Ectodermal cell (in vitro differentiated cells): ENCODE data around the gene SMARCC1.

ENCODE experiments used
- H3K27ac ChIP-seq: 2 replicates; pipeline ENCODE4 v1.7.0; 2013; ENCODE audit warnings: mild to moderate bottlenecking, low read depth, low read length; ENCODE audit not compliant: insufficient read depth, poor library complexity, severe bottlenecking
- H3K27me3 ChIP-seq: 2 replicates; pipeline ENCODE4 v1.7.0; 2013; ENCODE audit warnings: mild to moderate bottlenecking, low read length; ENCODE audit not compliant: insufficient read depth, control insufficient read depth, poor library complexity, severe bottlenecking
- H3K36me3 ChIP-seq: one replicate; pipeline ENCODE4 v1.7.0; 2013; ENCODE audit warnings: low read length; ENCODE audit not compliant: control insufficient read depth, insufficient read depth
- H3K4me1 ChIP-seq: one replicate; pipeline ENCODE4 v1.7.0; 2013; ENCODE audit warnings: low read length; ENCODE audit not compliant: control insufficient read depth, insufficient read depth
- H3K4me3 ChIP-seq: 2 replicates; pipeline ENCODE4 v1.7.0; 2013; ENCODE audit warnings: low read depth, low read length, control low read depth; ENCODE audit not compliant: insufficient read depth
- H3K9me3 ChIP-seq: 2 replicates; pipeline ENCODE4 v1.7.0; 2013; ENCODE audit warnings: mild to moderate bottlenecking, low read length, moderate library complexity; ENCODE audit not compliant: control insufficient read depth
- WGBS, 2 experiments: methylation state at CpG; one replicate each; pipeline ENCODE4 v1.1.7; 2013; ENCODE audit warnings: missing lambda C conversion rate in 2 of 2; 5-methylcytosine and 5-hydroxymethylcytosine counted together

The SMARCC1 gene

DNA sequence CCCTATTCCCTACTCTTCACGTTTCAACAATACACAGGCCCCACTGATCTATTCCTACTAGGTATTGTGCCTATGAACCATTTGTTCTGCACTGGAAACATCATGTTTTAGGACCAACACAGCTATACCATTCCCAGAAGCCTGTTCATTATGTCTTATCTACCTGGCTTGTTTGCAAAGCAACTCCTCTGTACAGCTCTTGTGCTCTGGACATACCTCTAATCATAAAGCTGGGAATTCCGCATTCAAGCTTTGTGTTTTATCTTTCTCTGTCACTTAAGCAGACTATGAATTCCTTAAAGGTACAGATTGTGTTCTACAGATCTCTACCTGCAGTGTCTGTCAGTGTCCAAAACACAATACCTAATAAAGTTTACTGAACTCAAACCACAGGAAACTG lies 115.6 kb downstream of the SMARCC1 start:
- Histone ChIP-seq H3K27me3 (no peaks in the 10 kb centered on the region), H3K4me1 (no peaks in the 10 kb centered on the region), H3K36me3 (peaks cover 56% of the 10 kb centered on the region), H3K9me3 (no peaks in the 10 kb centered on the region), H3K27ac (no peak overlapping the region), H3K4me3 (no peak overlapping the region)
- WGBS, 2 experiments = 94 to 95% methylated on average over 2 of the region's 2 CpGs

DNA sequence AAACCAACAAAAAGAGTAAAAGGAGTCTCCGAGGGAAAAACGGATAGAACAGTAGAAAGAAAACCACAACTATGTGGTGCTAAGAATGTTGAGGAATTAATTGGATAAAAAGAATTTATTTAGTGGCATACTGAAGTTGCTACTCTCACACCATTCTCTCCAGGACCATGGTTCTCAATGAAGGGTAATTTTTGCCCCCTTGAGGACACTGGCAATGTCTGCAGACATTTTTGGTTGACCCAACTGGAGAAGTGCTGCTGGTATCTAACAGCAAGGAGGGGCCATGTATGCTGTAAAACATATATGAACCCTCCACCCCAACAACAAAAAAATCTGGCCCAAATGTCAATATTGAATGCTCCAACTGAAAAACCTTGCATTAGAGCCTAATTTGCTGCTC lies 117.2 kb downstream of the SMARCC1 start:
- H3K9me3 ChIP-seq = no peaks in the 10 kb centered on the region
- no peak overlapping the region for H3K27ac ChIP-seq
- no peaks in the 10 kb centered on the region for H3K27me3 ChIP-seq
- no peaks in the 10 kb centered on the region for H3K4me1 ChIP-seq
- H3K36me3 ChIP-seq = peaks cover 53% of the 10 kb centered on the region
- WGBS, 2 experiments = 95 to 100% methylated on average over 2 of the region's 2 CpGs
- H3K4me3 ChIP-seq = no peak overlapping the region

DNA sequence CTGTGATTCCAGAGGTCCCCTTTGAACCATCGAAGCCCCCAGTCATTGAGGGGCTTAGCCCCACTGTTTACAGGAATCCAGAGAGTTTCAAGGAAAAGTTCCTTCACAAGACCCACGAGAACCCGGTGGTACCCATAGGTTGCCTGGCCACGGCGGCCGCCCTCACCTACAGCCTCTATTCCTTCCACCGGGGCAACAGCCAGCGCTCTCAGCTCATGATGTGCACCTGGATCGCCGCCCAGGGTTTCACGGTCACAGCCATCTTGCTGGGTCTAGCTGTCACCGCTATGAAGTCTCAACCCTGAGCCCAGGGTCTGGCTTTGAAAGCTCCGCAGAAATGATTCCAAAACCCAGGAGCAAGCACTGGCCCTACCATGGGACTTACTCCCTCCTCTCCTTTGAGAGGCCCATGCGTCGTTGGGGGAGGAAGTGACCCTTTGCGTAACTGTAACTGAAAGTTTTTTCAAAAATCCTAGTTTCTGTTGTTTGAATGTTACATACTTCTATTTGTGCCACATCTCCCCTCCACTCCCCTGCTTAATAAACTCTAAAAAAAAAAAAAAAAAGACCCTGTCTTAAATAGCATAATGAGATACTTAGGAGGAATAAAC lies 118.0 kb downstream of the SMARCC1 start:
- Histone ChIP-seq H3K4me3 (no peak overlapping the region), H3K27me3 (no peaks in the 10 kb centered on the region), H3K9me3 (peaks cover 4% of the 10 kb centered on the region), H3K27ac (no peak overlapping the region), H3K36me3 (peaks cover 51% of the 10 kb centered on the region), H3K4me1 (no peaks in the 10 kb centered on the region)
- 96 to 97% methylated on average over 15 of the region's 16 CpGs for WGBS, 2 experiments

DNA sequence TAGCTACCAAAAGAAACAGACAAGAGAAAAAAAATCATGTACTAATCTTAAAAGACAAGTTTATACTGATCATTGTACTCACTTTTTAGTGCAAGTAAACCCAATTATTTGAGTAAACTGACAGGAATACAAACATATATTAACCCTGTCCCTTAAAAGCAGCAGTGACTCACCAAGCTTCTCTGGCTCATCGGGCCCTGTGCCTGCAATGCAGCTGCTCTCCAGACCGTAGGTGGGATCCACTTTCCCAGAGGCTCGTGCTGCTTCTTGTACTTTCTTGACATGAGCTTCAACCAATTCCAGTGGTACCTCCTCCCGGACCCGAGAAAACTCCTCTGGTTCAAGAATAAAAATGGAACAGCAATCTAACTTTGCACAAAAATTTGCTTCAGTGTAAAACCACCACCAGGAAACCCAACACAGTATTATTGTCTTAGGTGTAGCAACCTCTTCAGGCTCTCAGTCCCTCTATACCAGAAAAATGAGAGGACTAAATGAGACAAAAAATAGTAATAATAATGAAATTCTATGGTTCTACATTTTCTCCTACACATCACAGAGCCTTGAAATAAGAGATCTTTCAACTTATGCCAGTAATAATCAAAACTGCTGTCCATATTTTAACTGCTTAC lies 120.5 kb downstream of the SMARCC1 start:
- WGBS, 2 experiments = 94 to 97% methylated on average over 5 of the region's 5 CpGs
- Histone ChIP-seq H3K27ac (no peak overlapping the region), H3K4me3 (no peak overlapping the region)

DNA sequence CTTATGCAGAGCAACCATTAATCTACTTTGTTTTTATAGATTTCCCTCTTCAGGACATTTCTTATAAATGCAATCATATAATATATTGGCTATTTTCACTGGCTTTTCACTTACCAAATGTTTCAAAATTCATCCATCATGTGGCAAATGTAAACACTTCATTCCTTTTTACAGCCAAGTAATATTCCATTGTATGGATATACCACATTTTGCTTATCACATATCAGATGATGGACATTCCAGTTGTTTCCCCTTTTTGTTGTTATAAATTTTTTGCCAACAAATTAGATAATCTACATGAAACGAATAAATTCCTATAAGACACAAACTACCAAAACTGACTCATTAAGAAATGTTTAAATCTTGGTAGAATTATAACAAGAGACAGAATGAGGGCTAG lies 123.2 kb downstream of the SMARCC1 start:
- no peaks in the 10 kb centered on the region for H3K27me3 ChIP-seq
- H3K4me3 ChIP-seq = no peak overlapping the region
- WGBS, 2 experiments = no CpG with 5 or more reads among the region's 1 CpG
- H3K36me3 ChIP-seq = peaks cover 59% of the 10 kb centered on the region
- peaks cover 8% of the 10 kb centered on the region for H3K9me3 ChIP-seq
- H3K4me1 ChIP-seq = no peaks in the 10 kb centered on the region
- H3K27ac ChIP-seq = no peak overlapping the region

More for the DNA sequence above, 120.5 kb downstream of the SMARCC1 start:
- peaks cover 54% of the 10 kb centered on the region for H3K36me3 ChIP-seq
- H3K9me3 ChIP-seq = peaks cover 8% of the 10 kb centered on the region
- no peaks in the 10 kb centered on the region for H3K4me1 ChIP-seq
- H3K27me3 ChIP-seq = no peaks in the 10 kb centered on the region

DNA sequence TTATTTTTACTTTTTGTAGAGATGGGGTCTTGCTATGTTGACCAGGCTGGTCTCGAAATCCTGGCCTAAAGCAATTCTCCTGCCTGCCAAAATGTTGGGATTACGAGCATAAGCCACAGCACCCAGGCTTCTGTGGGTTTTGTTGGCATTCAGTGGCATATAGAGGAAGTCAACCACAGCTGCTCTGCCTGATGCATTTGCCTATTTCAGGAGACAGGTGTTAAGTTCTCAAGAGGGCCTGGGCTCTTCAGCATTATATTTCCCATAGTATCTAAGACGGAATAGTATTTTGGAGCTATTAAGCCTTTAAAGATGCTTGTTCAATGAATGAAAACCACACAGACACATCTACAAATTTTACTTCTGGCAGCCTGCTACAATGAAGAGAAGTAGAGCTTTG lies 129.6 kb downstream of the SMARCC1 start:
- Histone ChIP-seq H3K9me3 (no peaks in the 10 kb centered on the region), H3K4me3 (no peak overlapping the region), H3K27me3 (no peaks in the 10 kb centered on the region), H3K4me1 (no peaks in the 10 kb centered on the region), H3K36me3 (peaks cover 15% of the 10 kb centered on the region), H3K27ac (no peak overlapping the region)
- 96 to 97% methylated on average over 3 of the region's 3 CpGs for WGBS, 2 experiments

DNA sequence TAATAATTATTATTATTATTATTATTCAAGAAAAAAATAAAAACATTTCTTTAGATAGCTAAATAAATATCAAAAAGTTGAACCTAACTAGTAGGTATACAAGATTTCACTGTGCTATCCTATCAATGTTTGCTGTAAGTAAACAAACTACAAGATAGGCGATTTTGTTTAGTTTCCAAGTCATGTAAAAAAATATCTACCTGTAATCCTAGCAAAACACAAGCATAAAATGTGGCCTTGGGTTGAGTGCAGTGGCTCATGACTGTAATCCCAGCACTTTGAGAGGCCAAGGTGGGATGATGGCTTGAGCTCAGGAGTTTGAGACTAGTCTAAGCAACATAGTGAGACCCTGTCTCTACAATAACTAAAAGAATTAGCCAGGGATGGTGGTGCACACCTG lies 131.4 kb downstream of the SMARCC1 start:
- H3K9me3 ChIP-seq = no peaks in the 10 kb centered on the region
- no peaks in the 10 kb centered on the region for H3K27me3 ChIP-seq
- H3K4me3 ChIP-seq = no peak overlapping the region
- 75 to 100% methylated on average over 1 of the region's 1 CpG for WGBS, 2 experiments
- H3K27ac ChIP-seq = no peak overlapping the region
- H3K36me3 ChIP-seq = peaks cover 19% of the 10 kb centered on the region
- H3K4me1 ChIP-seq = no peaks in the 10 kb centered on the region

DNA sequence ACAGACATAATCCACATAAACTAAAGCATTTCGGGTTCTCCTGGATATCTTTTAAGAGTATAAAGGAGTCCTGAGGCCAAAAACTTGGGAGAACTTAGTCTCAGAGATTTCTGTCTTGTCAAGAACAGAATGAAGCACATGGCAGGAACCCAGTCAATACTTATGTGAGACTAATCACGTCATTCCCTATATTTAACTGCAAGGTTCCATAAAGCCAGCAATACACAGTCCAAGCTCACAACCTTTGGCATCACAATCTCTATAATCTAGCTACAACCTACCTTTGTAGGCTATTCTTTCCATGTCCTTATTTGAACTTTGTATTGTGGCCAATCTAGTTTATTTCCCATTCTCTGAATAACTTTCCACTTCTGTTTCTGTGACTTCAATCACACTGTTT lies 134.1 kb downstream of the SMARCC1 start:
- Histone ChIP-seq H3K9me3 (no peaks in the 10 kb centered on the region), H3K27ac (no peak overlapping the region), H3K27me3 (no peaks in the 10 kb centered on the region), H3K4me3 (no peak overlapping the region), H3K4me1 (no peaks in the 10 kb centered on the region), H3K36me3 (peaks cover 25% of the 10 kb centered on the region)
- WGBS, 2 experiments = 93 to 94% methylated on average over 2 of the region's 2 CpGs

DNA sequence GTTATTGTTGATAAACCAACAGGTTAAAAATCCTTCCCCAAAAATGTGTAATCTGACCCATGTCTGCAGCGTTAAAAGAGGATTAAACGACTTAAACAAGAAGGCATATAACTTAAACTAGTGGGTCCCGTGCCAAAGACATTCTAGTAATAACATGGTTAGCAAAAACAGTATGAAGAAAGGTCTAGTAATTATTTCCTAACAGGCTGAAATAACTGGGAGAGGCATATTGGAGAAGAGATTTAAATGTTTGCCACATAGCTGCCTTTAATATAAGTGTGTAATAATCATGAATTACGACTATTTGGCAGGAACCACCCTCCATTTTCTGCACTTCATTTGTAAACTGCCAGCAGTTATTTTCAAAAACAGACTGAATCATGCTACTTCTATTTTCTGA lies 135.3 kb downstream of the SMARCC1 start:
- Histone ChIP-seq H3K36me3 (peaks cover 31% of the 10 kb centered on the region), H3K4me3 (no peak overlapping the region), H3K27ac (no peak overlapping the region), H3K4me1 (no peaks in the 10 kb centered on the region), H3K9me3 (no peaks in the 10 kb centered on the region), H3K27me3 (no peaks in the 10 kb centered on the region)
- WGBS, 2 experiments = 97 to 98% methylated on average over 4 of the region's 4 CpGs

DNA sequence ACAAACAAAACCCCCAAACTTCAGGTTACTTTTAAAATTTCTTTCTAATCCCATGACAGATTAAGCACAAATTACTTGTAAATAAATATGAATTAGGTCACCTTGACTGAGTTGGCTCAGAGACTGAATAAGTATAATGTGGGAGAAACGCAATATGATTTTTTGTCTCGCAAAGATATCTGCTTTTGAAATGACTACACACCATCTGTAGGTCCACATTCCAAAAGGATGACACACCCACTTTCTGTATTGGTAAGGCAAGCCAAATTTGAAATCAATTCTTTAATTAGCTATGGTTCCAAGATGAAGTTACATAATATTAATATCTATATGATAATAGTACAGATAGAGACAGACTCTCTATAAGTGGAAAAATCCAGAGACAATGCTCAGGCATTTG lies 136.1 kb downstream of the SMARCC1 start:
- Histone ChIP-seq H3K27me3 (no peaks in the 10 kb centered on the region), H3K9me3 (no peaks in the 10 kb centered on the region), H3K36me3 (peaks cover 31% of the 10 kb centered on the region), H3K4me3 (no peak overlapping the region), H3K4me1 (no peaks in the 10 kb centered on the region), H3K27ac (no peak overlapping the region)
- 94 to 100% methylated on average over 2 of the region's 2 CpGs for WGBS, 2 experiments
